ENCODE measurements around the gene EDIL3.

Gene EDIL3

GRCh38 chr5:83895860-83896259 lies 488.8 kb downstream of the EDIL3 start:
- no peak for TF ChIP-seq CTCF (IDR thresholded peaks at IDR 0.05; ENCODE audit: control extremely low read depth, extremely low read depth, low read depth, missing control alignments)
- ChIA-PET POLR2A (no interaction called here), CTCF (interaction anchor here (1.5 kb wide), 1 partner anchor 31 kb away, joined by 4 read pairs; no protein-coding TSS in a partner anchor)
- DNase-seq (ENCODE audit: extremely low spot score) = no peak

DNA sequence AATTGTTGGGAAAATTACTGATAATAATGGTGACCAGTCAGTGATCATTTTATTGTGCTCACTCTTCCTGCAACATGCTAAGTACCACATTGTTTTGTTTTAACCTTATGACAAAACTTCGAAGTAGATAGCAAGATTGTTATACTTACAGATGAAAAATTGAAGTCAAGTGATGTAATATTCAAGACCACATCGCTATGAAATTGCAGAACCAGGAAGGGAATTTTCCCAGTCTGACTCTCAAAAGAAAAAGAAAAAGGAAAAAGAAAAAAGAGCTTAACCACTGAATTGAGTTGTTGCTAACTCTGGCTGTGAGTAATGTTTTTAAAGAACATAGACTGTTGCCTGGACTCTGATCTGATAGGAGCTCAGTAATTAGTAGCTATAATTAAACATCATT lies 493.4 kb downstream of the EDIL3 start:
- DNase-seq (ENCODE audit: extremely low spot score) = no peak
- POLR2A ChIA-PET = no interaction called here
- no peak for TF ChIP-seq CTCF (IDR thresholded peaks at IDR 0.05; ENCODE audit: control extremely low read depth, extremely low read depth, low read depth, missing control alignments)
- CTCF ChIA-PET = no interaction called here
